ENCODE measurements around the gene PDE6D. TPM values are rescaled to one million over a fixed set of nuclear protein-coding genes. Genes with fewer than 3 reads are reported as not detected.
A peak's percentile ranks its signal among the peaks of the same experiment; 100 is the strongest.

The PDE6D gene
- total and polyA plus RNA-seq, 2 experiments from 2014 or later: 22.7 to 23.3 TPM

DNA sequence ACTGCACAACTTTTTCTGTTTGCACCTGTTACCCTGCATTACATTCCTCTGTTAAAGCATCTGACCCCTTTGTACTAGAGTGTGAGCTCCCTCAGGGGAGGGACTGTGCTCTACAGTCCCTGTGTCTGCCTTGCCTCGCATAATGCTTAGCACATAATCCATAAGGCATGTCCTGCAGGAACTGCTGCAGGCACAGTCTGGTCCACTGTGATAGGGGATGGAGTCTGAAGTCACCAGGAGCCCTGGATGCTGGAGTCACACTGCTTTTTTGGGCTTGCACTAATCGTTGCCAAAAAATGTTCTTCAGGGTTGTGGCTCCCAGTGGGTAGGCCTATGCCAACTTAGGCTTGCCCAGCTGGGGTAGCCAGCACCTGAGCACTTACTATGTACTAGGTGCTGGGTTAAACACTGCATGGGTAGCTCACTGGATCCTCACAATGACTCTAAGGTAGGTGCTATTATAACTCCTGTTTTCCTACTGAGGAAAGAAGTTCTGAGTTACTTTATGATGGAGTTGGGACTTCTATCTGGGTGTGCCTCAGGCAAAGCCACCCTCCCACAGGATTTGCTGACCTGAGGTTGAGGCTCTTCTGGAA is 38.5 kb upstream of the PDE6D start:
- Histone ChIP-seq H3K4me1 (ENCODE audit: insufficient read depth) (no peaks in the 10 kb centered on the region), H3K9me3 (ENCODE audit: low read depth) (peaks cover 4% of the 10 kb centered on the region), H3K27me3 (no peaks in the 10 kb centered on the region), H3K79me2 (no peaks in the 10 kb centered on the region), H3K36me3 (replicated peaks; ENCODE audit: insufficient read depth, low read depth) (no peaks in the 10 kb centered on the region), H3K9me2 (replicated peaks; ENCODE audit: insufficient read depth) (no peaks in the 10 kb centered on the region), H4K20me1 (ENCODE audit: insufficient read depth, poor library complexity, severe bottlenecking) (no peaks in the 10 kb centered on the region), H3K27ac (no peak overlapping the region), H3K4me3 (no peak overlapping the region), H2AFZ (no peak overlapping the region), H3K4me2 (no peak overlapping the region)
- WGBS (ENCODE audit: low lambda C conversion rate, missing lambda C conversion rate): 70% methylated on average over 2 of the region's 2 CpGs
- DNase-seq (ENCODE audit: low spot score): no peak
- TF ChIP-seq CTCF (IDR thresholded peaks at IDR 0.05; ENCODE audit: poor library complexity) (no peak), EZH2 (IDR thresholded peaks at IDR 0.05; ENCODE audit: borderline replicate concordance) (no peak), EZH2phosphoT487 (IDR thresholded peaks at IDR 0.05; ENCODE audit: low read depth, severe bottlenecking, unreplicated experiment) (no peak)

- H4K20me1 ChIP-seq (ENCODE audit: insufficient read depth, poor library complexity, severe bottlenecking): no peaks in the 10 kb centered on the region
- no peaks in the 10 kb centered on the region for H3K79me2 ChIP-seq
- no peaks in the 10 kb centered on the region for H3K9me2 ChIP-seq (replicated peaks; ENCODE audit: insufficient read depth)
- no peaks in the 10 kb centered on the region for H3K4me1 ChIP-seq (ENCODE audit: insufficient read depth)
- no peak for DNase-seq (ENCODE audit: low spot score)
- no peak overlapping the region for H2AFZ ChIP-seq
- no peak overlapping the region for H3K4me3 ChIP-seq
- no peaks in the 10 kb centered on the region for H3K36me3 ChIP-seq (replicated peaks; ENCODE audit: insufficient read depth, low read depth)
- TF ChIP-seq EZH2phosphoT487 (IDR thresholded peaks at IDR 0.05; ENCODE audit: low read depth, severe bottlenecking, unreplicated experiment): no peak
- no peak for TF ChIP-seq EZH2 (IDR thresholded peaks at IDR 0.05; ENCODE audit: borderline replicate concordance)
- no peak for TF ChIP-seq CTCF (IDR thresholded peaks at IDR 0.05; ENCODE audit: poor library complexity)
- H3K4me2 ChIP-seq: no peak overlapping the region
- H3K9me3 ChIP-seq (ENCODE audit: low read depth): no peaks in the 10 kb centered on the region
- H3K27me3 ChIP-seq: no peaks in the 10 kb centered on the region
- WGBS (ENCODE audit: low lambda C conversion rate, missing lambda C conversion rate): 82% methylated on average over 8 of the region's 8 CpGs
- H3K27ac ChIP-seq: no peak overlapping the region
These were observed 35.4 kb upstream of the PDE6D start for GRCh38 chr2:231816327-231817026.

GRCh38 chr2:231810905-231811304 is 29.8 kb upstream of the PDE6D start:
- H3K79me2 ChIP-seq: no peaks in the 10 kb centered on the region

GRCh38 chr2:231807020-231807419 is 25.9 kb upstream of the PDE6D start:
- Histone ChIP-seq H4K20me1 (ENCODE audit: insufficient read depth, poor library complexity, severe bottlenecking) (no peaks in the 10 kb centered on the region), H3K36me3 (replicated peaks; ENCODE audit: insufficient read depth, low read depth) (no peaks in the 10 kb centered on the region), H3K27me3 (no peaks in the 10 kb centered on the region), H3K27ac (no peak overlapping the region), H2AFZ (no peak overlapping the region), H3K79me2 (no peaks in the 10 kb centered on the region), H3K9me2 (replicated peaks; ENCODE audit: insufficient read depth) (no peaks in the 10 kb centered on the region), H3K4me2 (no peak overlapping the region), H3K4me3 (no peak overlapping the region), H3K4me1 (ENCODE audit: insufficient read depth) (no peaks in the 10 kb centered on the region), H3K9me3 (ENCODE audit: low read depth) (no peaks in the 10 kb centered on the region)
- 95% methylated on average over 2 of the region's 2 CpGs for WGBS (ENCODE audit: low lambda C conversion rate, missing lambda C conversion rate)
- TF ChIP-seq EZH2phosphoT487 (IDR thresholded peaks at IDR 0.05; ENCODE audit: low read depth, severe bottlenecking, unreplicated experiment) (no peak), EZH2 (IDR thresholded peaks at IDR 0.05; ENCODE audit: borderline replicate concordance) (no peak), CTCF (IDR thresholded peaks at IDR 0.05; ENCODE audit: poor library complexity) (no peak)
- DNase-seq (ENCODE audit: low spot score): no peak

More at GRCh38 chr2:231810905-231811304, 29.8 kb upstream of the PDE6D start:
- no peaks in the 10 kb centered on the region for H4K20me1 ChIP-seq (ENCODE audit: insufficient read depth, poor library complexity, severe bottlenecking)
- no peak for TF ChIP-seq EZH2 (IDR thresholded peaks at IDR 0.05; ENCODE audit: borderline replicate concordance)
- H3K9me3 ChIP-seq (ENCODE audit: low read depth): no peaks in the 10 kb centered on the region
- H3K4me1 ChIP-seq (ENCODE audit: insufficient read depth): no peaks in the 10 kb centered on the region
- no peak overlapping the region for H2AFZ ChIP-seq
- no peaks in the 10 kb centered on the region for H3K9me2 ChIP-seq (replicated peaks; ENCODE audit: insufficient read depth)
- no peaks in the 10 kb centered on the region for H3K27me3 ChIP-seq
- H3K4me3 ChIP-seq: no peak overlapping the region
- no peaks in the 10 kb centered on the region for H3K36me3 ChIP-seq (replicated peaks; ENCODE audit: insufficient read depth, low read depth)
- H3K4me2 ChIP-seq: no peak overlapping the region
- DNase-seq (ENCODE audit: low spot score): peak; percentile 15
- H3K27ac ChIP-seq: no peak overlapping the region

Measured in hepatocyte (in vitro differentiated cells).